Measurements from ENCODE around the gene TNXB. TPM values are rescaled to one million over a fixed set of nuclear protein-coding genes. Genes with fewer than 3 reads are reported as not detected.
"Not testable (repeated sequence)": the region's sequence is repeated elsewhere in the genome, so short reads cannot be mapped to it uniquely, and the experiment has no call there.

TNXB gene
- polyA plus RNA-seq, 5 donors: 9.0 to 24.8 (median 11.6) TPM

GRCh38 chr6:32007086-32007485 is 102.1 kb downstream of the TNXB start:
- DNase-seq: not testable (repeated sequence)

GRCh38 chr6:32005991-32006529 is 103.1 kb downstream of the TNXB start:
- DNase-seq: not testable (repeated sequence)

- DNase-seq: not testable (repeated sequence)
Measured at GRCh38 chr6:32005538-32005880, 103.6 kb downstream of the TNXB start.

GRCh38 chr6:32004864-32005537 is 104.1 kb downstream of the TNXB start:
- DNase-seq: not testable (repeated sequence)

- DNase-seq: not testable (repeated sequence)
Measured at GRCh38 chr6:32004393-32004792, 104.7 kb downstream of the TNXB start.

- DNase-seq: not testable (repeated sequence)
Measured at GRCh38 chr6:32003301-32003700, 105.8 kb downstream of the TNXB start.

- DNase-seq: not testable (repeated sequence)
Measured at GRCh38 chr6:32002546-32003268, 106.4 kb downstream of the TNXB start.

- not testable (repeated sequence) for DNase-seq
Measured at GRCh38 chr6:31996385-31996784, 112.8 kb downstream of the TNXB start.

GRCh38 chr6:31994421-31994820 is 114.7 kb downstream of the TNXB start:
- DNase-seq: not testable (repeated sequence)

Other genes starting within 250 kb of the TNXB start
- gene NEU1, start 246.5 kb downstream of the TNXB start, polyA plus RNA-seq (ENCODE audit: insufficient read depth in 1 of 5, insufficient read length in 5 of 5, low replicate concordance in 1 of 5): 10 to 100 TPM; 22.3 to 31.1 (median 29.1) TPM
- gene SLC44A4, start 230.3 kb downstream of the TNXB start, polyA plus RNA-seq (ENCODE audit: insufficient read depth in 1 of 5, insufficient read length in 5 of 5, low replicate concordance in 1 of 5): 10 to 100 TPM; 10.2 to 24.4 (median 19.1) TPM
- gene EHMT2, start 211.6 kb downstream of the TNXB start, polyA plus RNA-seq (ENCODE audit: insufficient read depth in 1 of 5, insufficient read length in 5 of 5, low replicate concordance in 1 of 5): 10 to 100 TPM; 59.7 to 83.8 (median 74.1) TPM
- gene ZBTB12, start 207.3 kb downstream of the TNXB start, polyA plus RNA-seq (ENCODE audit: insufficient read depth in 1 of 5, insufficient read length in 5 of 5, low replicate concordance in 1 of 5): 10 to 100 TPM; 17.0 to 24.5 (median 21.3) TPM
- gene C2, start 181.6 kb downstream of the TNXB start, polyA plus RNA-seq (ENCODE audit: insufficient read depth in 1 of 5, insufficient read length in 5 of 5, low replicate concordance in 1 of 5): 1 to 10 TPM; 3.6 to 7.4 (median 6.0) TPM
- 1 to 10 TPM; 2.1 to 8.6 (median 4.3) TPM for gene CFB, start 163.2 kb downstream of the TNXB start, polyA plus RNA-seq (ENCODE audit: insufficient read depth in 1 of 5, insufficient read length in 5 of 5, low replicate concordance in 1 of 5)
- 10 to 100 TPM; 76.5 to 93.4 (median 81.9) TPM for gene NELFE, start 150.4 kb downstream of the TNXB start, polyA plus RNA-seq (ENCODE audit: insufficient read depth in 1 of 5, insufficient read length in 5 of 5, low replicate concordance in 1 of 5)
- 10 to 100 TPM; 32.1 to 43.2 (median 41.7) TPM for gene SKIC2, start 150.2 kb downstream of the TNXB start, polyA plus RNA-seq (ENCODE audit: insufficient read depth in 1 of 5, insufficient read length in 5 of 5, low replicate concordance in 1 of 5)
- 10 to 100 TPM; 22.7 to 31.8 (median 27.5) TPM for gene DXO, start 137.2 kb downstream of the TNXB start, polyA plus RNA-seq (ENCODE audit: insufficient read depth in 1 of 5, insufficient read length in 5 of 5, low replicate concordance in 1 of 5)
- 10 to 100 TPM in 1 of 5 donors, 1 to 10 TPM in 4; 4.6 to 17.8 (median 7.6) TPM for gene C4A, start 127.3 kb downstream of the TNXB start, polyA plus RNA-seq (ENCODE audit: insufficient read depth in 1 of 5, insufficient read length in 5 of 5, low replicate concordance in 1 of 5)
- gene C4B, start 94.5 kb downstream of the TNXB start, polyA plus RNA-seq (ENCODE audit: insufficient read depth in 1 of 5, insufficient read length in 5 of 5, low replicate concordance in 1 of 5): 10 to 100 TPM in 2 of 5 donors, 1 to 10 TPM in 3; 6.0 to 20.5 (median 8.7) TPM
- 1 to 10 TPM in 1 of 5 donors, under 1 TPM in 4; 0.26 to 1.2 (median 0.87) TPM for gene CYP21A2, start 70.9 kb downstream of the TNXB start, polyA plus RNA-seq (ENCODE audit: insufficient read depth in 1 of 5, insufficient read length in 5 of 5, low replicate concordance in 1 of 5)
- 10 to 100 TPM; 88.5 to 98.9 (median 91.0) TPM for gene ATF6B, start 18.9 kb upstream of the TNXB start, polyA plus RNA-seq (ENCODE audit: insufficient read depth in 1 of 5, insufficient read length in 5 of 5, low replicate concordance in 1 of 5)
- gene FKBPL, start 20.9 kb upstream of the TNXB start, polyA plus RNA-seq (ENCODE audit: insufficient read depth in 1 of 5, insufficient read length in 5 of 5, low replicate concordance in 1 of 5): 1 to 10 TPM; 6.1 to 8.5 (median 6.2) TPM
- 1 to 10 TPM in 3 of 5 donors, under 1 TPM in 2; 0.79 to 2.2 (median 1.1) TPM for gene PRRT1, start 42.6 kb upstream of the TNXB start, polyA plus RNA-seq (ENCODE audit: insufficient read depth in 1 of 5, insufficient read length in 5 of 5, low replicate concordance in 1 of 5)
- 10 to 100 TPM; 24.9 to 37.8 (median 26.7) TPM for gene PPT2, start 44.8 kb upstream of the TNXB start, polyA plus RNA-seq (ENCODE audit: insufficient read depth in 1 of 5, insufficient read length in 5 of 5, low replicate concordance in 1 of 5)
- gene EGFL8, start 55.3 kb upstream of the TNXB start, polyA plus RNA-seq (ENCODE audit: insufficient read depth in 1 of 5, insufficient read length in 5 of 5, low replicate concordance in 1 of 5): 10 to 100 TPM; 23.6 to 33.7 (median 26.2) TPM
- 10 to 100 TPM; 65.1 to 83.4 (median 71.7) TPM for gene AGPAT1, start 66.7 kb upstream of the TNXB start, polyA plus RNA-seq (ENCODE audit: insufficient read depth in 1 of 5, insufficient read length in 5 of 5, low replicate concordance in 1 of 5)
- 10 to 100 TPM; 69.6 to 81.7 (median 75.8) TPM for gene RNF5, start 69.1 kb upstream of the TNXB start, polyA plus RNA-seq (ENCODE audit: insufficient read depth in 1 of 5, insufficient read length in 5 of 5, low replicate concordance in 1 of 5)
- 100 to 1,000 TPM in 1 of 5 donors, 10 to 100 TPM in 4; 67.3 to 112 (median 80.4) TPM for gene AGER, start 74.9 kb upstream of the TNXB start, polyA plus RNA-seq (ENCODE audit: insufficient read depth in 1 of 5, insufficient read length in 5 of 5, low replicate concordance in 1 of 5)
- 100 to 1,000 TPM; 158 to 182 (median 162) TPM for gene PBX2, start 80.9 kb upstream of the TNXB start, polyA plus RNA-seq (ENCODE audit: insufficient read depth in 1 of 5, insufficient read length in 5 of 5, low replicate concordance in 1 of 5)
- gene GPSM3, start 83.3 kb upstream of the TNXB start, polyA plus RNA-seq (ENCODE audit: insufficient read depth in 1 of 5, insufficient read length in 5 of 5, low replicate concordance in 1 of 5): 10 to 100 TPM; 16.1 to 20.8 (median 18.1) TPM
- gene NOTCH4, start 114.7 kb upstream of the TNXB start, polyA plus RNA-seq (ENCODE audit: insufficient read depth in 1 of 5, insufficient read length in 5 of 5, low replicate concordance in 1 of 5): 10 to 100 TPM; 35.5 to 56.8 (median 46.9) TPM